Endometrium (tissue), 2 donors: ENCODE measurements around the gene KRT17.
"Not testable (repeated sequence)": the region's sequence is repeated elsewhere in the genome, so short reads cannot be mapped to it uniquely, and the experiment has no call there.

Experiments used
- FAIRE-seq: peaks from 2 replicates; lab custom pipeline; 2012; peaks lifted over from hg19 to GRCh38; lab: Jason Lieb, UNC
- donor health status: control.
- donor health status: control.

KRT17 gene

GRCh38 chr17:41593306-41593981 lies 30.9 kb downstream of the KRT17 start:
- no peak for FAIRE-seq

- FAIRE-seq: no peak
Observed at GRCh38 chr17:41592601-41593305, 31.6 kb downstream of the KRT17 start.

- no peak for FAIRE-seq
Observed at GRCh38 chr17:41589301-41589700, 35.1 kb downstream of the KRT17 start.

GRCh38 chr17:41588126-41588810 lies 36.1 kb downstream of the KRT17 start:
- FAIRE-seq: no peak

GRCh38 chr17:41586863-41587495 lies 37.4 kb downstream of the KRT17 start, which contains the start of gene KRT14:
Gene KRT14 (minus strand): TSS chr17:41586895. CDS start chr17:41586834, 61 bp downstream.
- FAIRE-seq: no peak

GRCh38 chr17:41585301-41586056 lies 38.9 kb downstream of the KRT17 start:
- no peak for FAIRE-seq

GRCh38 chr17:41584331-41584927 lies 39.9 kb downstream of the KRT17 start:
- FAIRE-seq: not testable (repeated sequence)

- FAIRE-seq: no peak
Observed at GRCh38 chr17:41583137-41584127, 40.9 kb downstream of the KRT17 start.

GRCh38 chr17:41582061-41582968 lies 42.1 kb downstream of the KRT17 start:
- not testable (repeated sequence) for FAIRE-seq

- FAIRE-seq: no peak
Observed at GRCh38 chr17:41581366-41582060, 42.9 kb downstream of the KRT17 start.

- FAIRE-seq: no peak
Observed at GRCh38 chr17:41580687-41581365, 43.5 kb downstream of the KRT17 start.

GRCh38 chr17:41580244-41580575 lies 44.2 kb downstream of the KRT17 start:
- FAIRE-seq: no peak

- FAIRE-seq: no peak
Observed at GRCh38 chr17:41579484-41580243, 44.7 kb downstream of the KRT17 start.

GRCh38 chr17:41578971-41579370 lies 45.4 kb downstream of the KRT17 start:
- no peak for FAIRE-seq

- FAIRE-seq: no peak
Observed at GRCh38 chr17:41578538-41578937, 45.8 kb downstream of the KRT17 start.

GRCh38 chr17:41576740-41577139 lies 47.6 kb downstream of the KRT17 start:
- FAIRE-seq: not testable (repeated sequence)

- no peak for FAIRE-seq
Observed at GRCh38 chr17:41575336-41575735, 49.0 kb downstream of the KRT17 start.
